MM.1S (cell line): Measurements from ENCODE around the gene EIF3L.

Experiments used
- EZH2phosphoT487 ChIP-seq: fragments of 300-600 bp; sonication (generic); IDR thresholded peaks from 2 replicates; pipeline ENCODE4 v1.6.1; 2018; ENCODE audit warnings: antibody characterized with exemption, low read length
- TF ChIP-seq, protein P1 (sequence below): fragments of 300-600 bp; sonication (generic); IDR thresholded peaks from 2 replicates; pipeline ENCODE4 v1.5.1; 2016; ENCODE audit warnings: antibody characterized with exemption, low read length, mixed read lengths

- no peak for TF ChIP-seq EZH2phosphoT487
- TF ChIP-seq, protein P1, sequence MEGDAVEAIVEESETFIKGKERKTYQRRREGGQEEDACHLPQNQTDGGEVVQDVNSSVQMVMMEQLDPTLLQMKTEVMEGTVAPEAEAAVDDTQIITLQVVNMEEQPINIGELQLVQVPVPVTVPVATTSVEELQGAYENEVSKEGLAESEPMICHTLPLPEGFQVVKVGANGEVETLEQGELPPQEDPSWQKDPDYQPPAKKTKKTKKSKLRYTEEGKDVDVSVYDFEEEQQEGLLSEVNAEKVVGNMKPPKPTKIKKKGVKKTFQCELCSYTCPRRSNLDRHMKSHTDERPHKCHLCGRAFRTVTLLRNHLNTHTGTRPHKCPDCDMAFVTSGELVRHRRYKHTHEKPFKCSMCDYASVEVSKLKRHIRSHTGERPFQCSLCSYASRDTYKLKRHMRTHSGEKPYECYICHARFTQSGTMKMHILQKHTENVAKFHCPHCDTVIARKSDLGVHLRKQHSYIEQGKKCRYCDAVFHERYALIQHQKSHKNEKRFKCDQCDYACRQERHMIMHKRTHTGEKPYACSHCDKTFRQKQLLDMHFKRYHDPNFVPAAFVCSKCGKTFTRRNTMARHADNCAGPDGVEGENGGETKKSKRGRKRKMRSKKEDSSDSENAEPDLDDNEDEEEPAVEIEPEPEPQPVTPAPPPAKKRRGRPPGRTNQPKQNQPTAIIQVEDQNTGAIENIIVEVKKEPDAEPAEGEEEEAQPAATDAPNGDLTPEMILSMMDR = no peak
These were observed 3.2 kb downstream of the EIF3L start for GRCh38 chr22:37852418-37852817.
